ENCODE measurements around the gene BCAR1. TPM values are rescaled to one million over a fixed set of nuclear protein-coding genes. Genes with fewer than 3 reads are reported as not detected.

The BCAR1 gene
- total and polyA plus RNA-seq, 2 of the 13 experiments (the other 11 are each of a cell fraction or from before 2014, with no cell fraction given), result 48.1 to 51.7 TPM

DNA sequence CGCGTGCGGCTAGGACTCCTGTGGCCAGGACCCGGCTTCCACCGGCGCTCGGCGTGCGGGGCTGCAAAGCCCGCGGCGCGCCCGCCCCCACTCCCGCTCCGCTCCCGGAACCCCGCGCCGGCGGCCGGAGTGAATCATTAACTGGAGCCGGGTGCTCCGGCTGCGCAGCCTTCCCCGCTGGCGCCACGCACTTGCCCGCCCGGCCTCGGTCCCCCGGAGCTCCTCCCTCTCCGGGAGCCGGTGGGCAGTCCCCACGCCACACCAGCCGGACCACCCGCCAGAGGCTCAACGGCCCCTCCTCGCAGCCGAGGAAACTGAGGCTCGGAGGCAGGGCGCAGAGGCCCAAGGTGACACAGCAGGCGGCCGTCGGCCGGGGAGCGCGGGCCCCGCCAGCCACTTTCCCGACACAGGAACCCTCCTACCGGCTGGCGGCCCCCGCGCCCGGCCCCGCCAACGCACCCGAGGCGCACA is 580 bp downstream of the BCAR1 start (continued):
- TF ChIP-seq, protein P1, sequence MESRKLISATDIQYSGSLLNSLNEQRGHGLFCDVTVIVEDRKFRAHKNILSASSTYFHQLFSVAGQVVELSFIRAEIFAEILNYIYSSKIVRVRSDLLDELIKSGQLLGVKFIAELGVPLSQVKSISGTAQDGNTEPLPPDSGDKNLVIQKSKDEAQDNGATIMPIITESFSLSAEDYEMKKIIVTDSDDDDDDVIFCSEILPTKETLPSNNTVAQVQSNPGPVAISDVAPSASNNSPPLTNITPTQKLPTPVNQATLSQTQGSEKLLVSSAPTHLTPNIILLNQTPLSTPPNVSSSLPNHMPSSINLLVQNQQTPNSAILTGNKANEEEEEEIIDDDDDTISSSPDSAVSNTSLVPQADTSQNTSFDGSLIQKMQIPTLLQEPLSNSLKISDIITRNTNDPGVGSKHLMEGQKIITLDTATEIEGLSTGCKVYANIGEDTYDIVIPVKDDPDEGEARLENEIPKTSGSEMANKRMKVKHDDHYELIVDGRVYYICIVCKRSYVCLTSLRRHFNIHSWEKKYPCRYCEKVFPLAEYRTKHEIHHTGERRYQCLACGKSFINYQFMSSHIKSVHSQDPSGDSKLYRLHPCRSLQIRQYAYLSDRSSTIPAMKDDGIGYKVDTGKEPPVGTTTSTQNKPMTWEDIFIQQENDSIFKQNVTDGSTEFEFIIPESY (CRISPR knock-in tag; IDR thresholded peaks at IDR 0.05), result no peak; the same call in 1 of the 2 replicates
- TF ChIP-seq KLF11 (CRISPR knock-in tag; IDR thresholded peaks at IDR 0.05) (no peak), CCDC6 (CRISPR knock-in tag; IDR thresholded peaks at IDR 0.05) (no peak), ASH2L (IDR thresholded peaks at IDR 0.05; ENCODE audit: insufficient read length, low read depth, low read length) (peak; percentile 55), RBM22 (optimal IDR thresholded peaks at IDR 0.05; ENCODE audit: low read length) (peak; percentile 82), TBL1XR1 (IDR thresholded peaks at IDR 0.05; ENCODE audit: borderline replicate concordance, low read length, partially characterized antibody) (peak; percentile 43), ZNF598 (CRISPR knock-in tag; IDR thresholded peaks at IDR 0.05; ENCODE audit: borderline replicate concordance) (0 out of 2 replicates have a peak, but pooled peaks have one; percentile 32), MIXL1 (CRISPR knock-in tag; IDR thresholded peaks at IDR 0.05) (no peak), MAF1 (CRISPR knock-in tag; IDR thresholded peaks at IDR 0.05; ENCODE audit: borderline replicate concordance) (peak; percentile 80), AGO2 (optimal IDR thresholded peaks at IDR 0.05; ENCODE audit: low read depth, low read length) (peak; percentile 99), CAMTA2 (CRISPR knock-in tag; IDR thresholded peaks at IDR 0.05; ENCODE audit: borderline replicate concordance) (peak; percentile 89; the same call in 1 of the 2 replicates), ELF3 (CRISPR knock-in tag; IDR thresholded peaks at IDR 0.05) (peak; percentile 50; the same call in 1 of the 2 replicates), MEF2D (CRISPR knock-in tag; IDR thresholded peaks at IDR 0.05) (no peak), ZNF678 (CRISPR knock-in tag; IDR thresholded peaks at IDR 0.05) (peak; percentile 18; the same call in 1 of the 2 replicates), SOX13 (IDR thresholded peaks at IDR 0.05) (no peak), SOX13 (CRISPR knock-in tag; conservative IDR thresholded peaks at IDR 0.05 in 1 of 2, IDR thresholded peaks at IDR 0.05 in 1 of 2) (peak; percentile 30 to 65; a peak in 1 of 4 replicates), MED13 (CRISPR knock-in tag; IDR thresholded peaks at IDR 0.05) (peak; percentile 23), ZFP82 (CRISPR knock-in tag; IDR thresholded peaks at IDR 0.05; ENCODE audit: borderline replicate concordance) (peak; percentile 91), SAP130 (CRISPR knock-in tag; IDR thresholded peaks at IDR 0.05; ENCODE audit: low read depth) (peak; percentile 73), DPF2 (CRISPR knock-in tag; IDR thresholded peaks at IDR 0.05; ENCODE audit: borderline replicate concordance, low read depth) (no peak)
- TF ChIP-seq, protein P2, sequence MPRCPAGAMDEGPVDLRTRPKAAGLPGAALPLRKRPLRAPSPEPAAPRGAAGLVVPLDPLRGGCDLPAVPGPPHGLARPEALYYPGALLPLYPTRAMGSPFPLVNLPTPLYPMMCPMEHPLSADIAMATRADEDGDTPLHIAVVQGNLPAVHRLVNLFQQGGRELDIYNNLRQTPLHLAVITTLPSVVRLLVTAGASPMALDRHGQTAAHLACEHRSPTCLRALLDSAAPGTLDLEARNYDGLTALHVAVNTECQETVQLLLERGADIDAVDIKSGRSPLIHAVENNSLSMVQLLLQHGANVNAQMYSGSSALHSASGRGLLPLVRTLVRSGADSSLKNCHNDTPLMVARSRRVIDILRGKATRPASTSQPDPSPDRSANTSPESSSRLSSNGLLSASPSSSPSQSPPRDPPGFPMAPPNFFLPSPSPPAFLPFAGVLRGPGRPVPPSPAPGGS (CRISPR knock-in tag; IDR thresholded peaks at IDR 0.05), result peak; percentile 20; the same call in 1 of the 2 replicates
- TF ChIP-seq, protein P3, sequence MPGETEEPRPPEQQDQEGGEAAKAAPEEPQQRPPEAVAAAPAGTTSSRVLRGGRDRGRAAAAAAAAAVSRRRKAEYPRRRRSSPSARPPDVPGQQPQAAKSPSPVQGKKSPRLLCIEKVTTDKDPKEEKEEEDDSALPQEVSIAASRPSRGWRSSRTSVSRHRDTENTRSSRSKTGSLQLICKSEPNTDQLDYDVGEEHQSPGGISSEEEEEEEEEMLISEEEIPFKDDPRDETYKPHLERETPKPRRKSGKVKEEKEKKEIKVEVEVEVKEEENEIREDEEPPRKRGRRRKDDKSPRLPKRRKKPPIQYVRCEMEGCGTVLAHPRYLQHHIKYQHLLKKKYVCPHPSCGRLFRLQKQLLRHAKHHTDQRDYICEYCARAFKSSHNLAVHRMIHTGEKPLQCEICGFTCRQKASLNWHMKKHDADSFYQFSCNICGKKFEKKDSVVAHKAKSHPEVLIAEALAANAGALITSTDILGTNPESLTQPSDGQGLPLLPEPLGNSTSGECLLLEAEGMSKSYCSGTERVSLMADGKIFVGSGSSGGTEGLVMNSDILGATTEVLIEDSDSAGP (CRISPR knock-in tag; IDR thresholded peaks at IDR 0.05; ENCODE audit: borderline replicate concordance), result peak; percentile 81; the same call in 1 of the 2 replicates
- TF ChIP-seq, protein P4, sequence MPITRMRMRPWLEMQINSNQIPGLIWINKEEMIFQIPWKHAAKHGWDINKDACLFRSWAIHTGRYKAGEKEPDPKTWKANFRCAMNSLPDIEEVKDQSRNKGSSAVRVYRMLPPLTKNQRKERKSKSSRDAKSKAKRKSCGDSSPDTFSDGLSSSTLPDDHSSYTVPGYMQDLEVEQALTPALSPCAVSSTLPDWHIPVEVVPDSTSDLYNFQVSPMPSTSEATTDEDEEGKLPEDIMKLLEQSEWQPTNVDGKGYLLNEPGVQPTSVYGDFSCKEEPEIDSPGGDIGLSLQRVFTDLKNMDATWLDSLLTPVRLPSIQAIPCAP (CRISPR knock-in tag; IDR thresholded peaks at IDR 0.05; ENCODE audit: low read depth), result no peak

Measured in HepG2 (cell line).